RKO (cell line): ENCODE results near the gene MAG.

Experiments used
- DNase-seq: peaks from one replicate; pipeline ENCODE4 v3.0.0-alpha.2; 2016; ENCODE audit warnings: low spot score

MAG gene

GRCh38 chr19:35318679-35319448, 26.9 kb downstream of the MAG start:
- DNase-seq: peak; percentile 51

GRCh38 chr19:35320065-35320713, 28.2 kb downstream of the MAG start:
- DNase-seq: no peak

GRCh38 chr19:35321291-35321690, 29.3 kb downstream of the MAG start:
- no peak for DNase-seq

- no peak for DNase-seq
Observed at GRCh38 chr19:35322014-35322413, 30.1 kb downstream of the MAG start.

- DNase-seq: peak; percentile 11
Observed at GRCh38 chr19:35327642-35328041, 35.7 kb downstream of the MAG start.

- no peak for DNase-seq
Observed at GRCh38 chr19:35328851-35329285, 36.9 kb downstream of the MAG start, which contains the start of gene CD22. TSS of gene CD22 (plus strand) at chr19:35329187. CDS start at chr19:35332041, 2,854 bp downstream.

- no peak for DNase-seq
Observed at GRCh38 chr19:35329323-35329722, 37.4 kb downstream of the MAG start.

GRCh38 chr19:35330475-35330874, 38.5 kb downstream of the MAG start:
- DNase-seq: no peak

- no peak for DNase-seq
Observed at GRCh38 chr19:35331551-35332214, 39.7 kb downstream of the MAG start.

GRCh38 chr19:35332817-35333216, 40.9 kb downstream of the MAG start:
- DNase-seq: no peak

GRCh38 chr19:35334144-35334753, 42.3 kb downstream of the MAG start:
- no peak for DNase-seq

GRCh38 chr19:35336166-35336955, 44.4 kb downstream of the MAG start:
- DNase-seq: no peak

- no peak for DNase-seq
Observed at GRCh38 chr19:35337097-35337983, 45.4 kb downstream of the MAG start.

- DNase-seq: no peak
Observed at GRCh38 chr19:35337984-35338296, 46.0 kb downstream of the MAG start.

- DNase-seq: no peak
Observed at GRCh38 chr19:35340431-35340830, 48.5 kb downstream of the MAG start.

GRCh38 chr19:35341006-35341405, 49.0 kb downstream of the MAG start:
- DNase-seq: no peak

GRCh38 chr19:35341565-35342225, 49.7 kb downstream of the MAG start:
- no peak for DNase-seq

- DNase-seq: no peak
Observed at GRCh38 chr19:35342430-35342829, 50.5 kb downstream of the MAG start.

GRCh38 chr19:35344511-35345031, 52.6 kb downstream of the MAG start:
- no peak for DNase-seq

- DNase-seq: no peak
Observed at GRCh38 chr19:35345671-35346111, 53.7 kb downstream of the MAG start.
